Dendritic cell treated with granulocyte-macrophage colony-stimulating factor and Interleukin-4, amounts not matched to agents 40 ng/mL and 50 ng/mL, for 4 days (primary cell): ENCODE data around the gene DTWD2.
"Not testable (repeated sequence)": the region's sequence is repeated elsewhere in the genome, so short reads cannot be mapped to it uniquely, and the experiment has no call there.

Source experiments
- H3K27ac Mint-ChIP-seq: one replicate; pipeline ENCODE4 v1.8.0; 2022; ENCODE audit warnings: mild to moderate bottlenecking, mixed read lengths
- H3K27me3 Mint-ChIP-seq: one replicate; pipeline ENCODE4 v1.8.0; 2022; ENCODE audit warnings: mild to moderate bottlenecking, mixed read lengths
- H3K36me3 Mint-ChIP-seq: one replicate; pipeline ENCODE4 v1.8.0; 2022; ENCODE audit warnings: low read depth, mixed read lengths
- H3K4me1 Mint-ChIP-seq: one replicate; pipeline ENCODE4 v1.8.0; 2022; ENCODE audit warnings: low read depth, mixed read lengths
- H3K4me3 Mint-ChIP-seq: one replicate; pipeline ENCODE4 v1.8.0; 2022; ENCODE audit warnings: mild to moderate bottlenecking, moderate library complexity, mixed read lengths
- H3K9me3 Mint-ChIP-seq: one replicate; pipeline ENCODE4 v1.8.0; 2022; ENCODE audit warnings: mixed read lengths
- intact Hi-C: fragments of 100-400 bp; cut with micrococcal nuclease; formaldehyde crosslinking; loops from one replicate; pipeline ENCODE4 v1.15.0; 2022

DTWD2 gene

GRCh38 chr5:119019501-119019900 lies 31.2 kb upstream of the DTWD2 start:
- intact Hi-C loops: no loop called here
- Mint-ChIP-seq H3K4me1 (peaks cover 49% of the 10 kb centered on the region), H3K36me3 (no peaks in the 10 kb centered on the region), H3K27ac (peak overlapping the region; percentile 67), H3K27me3 (no peaks in the 10 kb centered on the region), H3K4me3 (peak overlapping the region; percentile 11), H3K9me3 (no peaks in the 10 kb centered on the region)

GRCh38 chr5:119017994-119018393 lies 29.6 kb upstream of the DTWD2 start:
- intact Hi-C loops: no loop called here
- H3K27ac Mint-ChIP-seq: no peak overlapping the region
- H3K36me3 Mint-ChIP-seq: no peaks in the 10 kb centered on the region
- H3K4me3 Mint-ChIP-seq: no peak overlapping the region
- H3K9me3 Mint-ChIP-seq: no peaks in the 10 kb centered on the region
- H3K27me3 Mint-ChIP-seq: no peaks in the 10 kb centered on the region
- peaks cover 43% of the 10 kb centered on the region for H3K4me1 Mint-ChIP-seq

GRCh38 chr5:119016125-119016774 lies 27.9 kb upstream of the DTWD2 start:
- H3K27ac Mint-ChIP-seq: peak overlapping the region; percentile 6
- no peaks in the 10 kb centered on the region for H3K27me3 Mint-ChIP-seq
- H3K36me3 Mint-ChIP-seq: no peaks in the 10 kb centered on the region
- no peak overlapping the region for H3K4me3 Mint-ChIP-seq
- intact Hi-C loops: no loop called here
- peaks cover 27% of the 10 kb centered on the region for H3K4me1 Mint-ChIP-seq
- H3K9me3 Mint-ChIP-seq: no peaks in the 10 kb centered on the region

GRCh38 chr5:119011186-119011585 lies 22.8 kb upstream of the DTWD2 start:
- Mint-ChIP-seq H3K27me3 (no peaks in the 10 kb centered on the region), H3K9me3 (no peaks in the 10 kb centered on the region), H3K36me3 (no peaks in the 10 kb centered on the region), H3K27ac (no peak overlapping the region), H3K4me1 (no peaks in the 10 kb centered on the region), H3K4me3 (no peak overlapping the region)
- intact Hi-C loops: no loop called here

GRCh38 chr5:119010206-119010605 lies 21.9 kb upstream of the DTWD2 start:
- H3K4me1 Mint-ChIP-seq: no peaks in the 10 kb centered on the region

GRCh38 chr5:119009131-119009530 lies 20.8 kb upstream of the DTWD2 start:
- Mint-ChIP-seq H3K4me3 (no peak overlapping the region), H3K4me1 (no peaks in the 10 kb centered on the region), H3K36me3 (no peaks in the 10 kb centered on the region), H3K27ac (no peak overlapping the region), H3K27me3 (no peaks in the 10 kb centered on the region), H3K9me3 (no peaks in the 10 kb centered on the region)
- intact Hi-C loops: no loop called here

More at GRCh38 chr5:119010206-119010605, 21.9 kb upstream of the DTWD2 start:
- Mint-ChIP-seq H3K27me3 (no peaks in the 10 kb centered on the region), H3K9me3 (no peaks in the 10 kb centered on the region), H3K4me3 (no peak overlapping the region), H3K27ac (no peak overlapping the region), H3K36me3 (no peaks in the 10 kb centered on the region)
- intact Hi-C loops: no loop called here

- no peaks in the 10 kb centered on the region for H3K36me3 Mint-ChIP-seq
- no peaks in the 10 kb centered on the region for H3K27me3 Mint-ChIP-seq
- intact Hi-C loops: no loop called here
- H3K4me3 Mint-ChIP-seq: no peak overlapping the region
- no peaks in the 10 kb centered on the region for H3K4me1 Mint-ChIP-seq
- no peak overlapping the region for H3K27ac Mint-ChIP-seq
- H3K9me3 Mint-ChIP-seq: peaks cover 37% of the 10 kb centered on the region
Observed at GRCh38 chr5:118999696-119000095, 11.3 kb upstream of the DTWD2 start.

GRCh38 chr5:118998861-118999260 lies 10.5 kb upstream of the DTWD2 start:
- H3K27me3 Mint-ChIP-seq, intact Hi-C loops, H3K4me3 Mint-ChIP-seq, H3K27ac Mint-ChIP-seq, H3K4me1 Mint-ChIP-seq, H3K36me3 Mint-ChIP-seq: not testable (repeated sequence)
- H3K9me3 Mint-ChIP-seq: peaks cover 37% of the 10 kb centered on the region

- Mint-ChIP-seq H3K4me1 (no peaks in the 10 kb centered on the region), H3K36me3 (no peaks in the 10 kb centered on the region), H3K27me3 (no peaks in the 10 kb centered on the region), H3K9me3 (peaks cover 37% of the 10 kb centered on the region), H3K27ac (no peak overlapping the region), H3K4me3 (no peak overlapping the region)
- intact Hi-C loops: no loop called here
Observed at GRCh38 chr5:118996098-118996497, 7.8 kb upstream of the DTWD2 start.

- H3K36me3 Mint-ChIP-seq: no peaks in the 10 kb centered on the region
- no peak overlapping the region for H3K4me3 Mint-ChIP-seq
- peaks cover 2% of the 10 kb centered on the region for H3K27me3 Mint-ChIP-seq
- intact Hi-C loops: no loop called here
- peaks cover 28% of the 10 kb centered on the region for H3K9me3 Mint-ChIP-seq
- no peaks in the 10 kb centered on the region for H3K4me1 Mint-ChIP-seq
- H3K27ac Mint-ChIP-seq: no peak overlapping the region
Observed at GRCh38 chr5:118994595-118994994, 6.2 kb upstream of the DTWD2 start.

- H3K4me1 Mint-ChIP-seq, H3K4me3 Mint-ChIP-seq, H3K27ac Mint-ChIP-seq, H3K36me3 Mint-ChIP-seq, H3K27me3 Mint-ChIP-seq, intact Hi-C loops: not testable (repeated sequence)
- peaks cover 16% of the 10 kb centered on the region for H3K9me3 Mint-ChIP-seq
Observed at GRCh38 chr5:118993118-118993517, 4.8 kb upstream of the DTWD2 start.

- H3K27me3 Mint-ChIP-seq, intact Hi-C loops, H3K27ac Mint-ChIP-seq, H3K4me3 Mint-ChIP-seq, H3K36me3 Mint-ChIP-seq: not testable (repeated sequence)
- H3K9me3 Mint-ChIP-seq: peaks cover 16% of the 10 kb centered on the region
- H3K4me1 Mint-ChIP-seq: peaks cover 12% of the 10 kb centered on the region
Observed at GRCh38 chr5:118992055-118992454, 3.7 kb upstream of the DTWD2 start.

- Mint-ChIP-seq H3K27me3 (peaks cover 2% of the 10 kb centered on the region), H3K9me3 (peaks cover 7% of the 10 kb centered on the region), H3K27ac (no peak overlapping the region), H3K4me1 (peaks cover 13% of the 10 kb centered on the region), H3K36me3 (no peaks in the 10 kb centered on the region), H3K4me3 (no peak overlapping the region)
- intact Hi-C loops: no loop called here
Observed at GRCh38 chr5:118990582-118990981, 2.2 kb upstream of the DTWD2 start.

- H3K27ac Mint-ChIP-seq: no peak overlapping the region
- no peaks in the 10 kb centered on the region for H3K36me3 Mint-ChIP-seq
Observed at GRCh38 chr5:118989816-118990215, 1.5 kb upstream of the DTWD2 start.

GRCh38 chr5:118988866-118989180 lies 476 bp upstream of the DTWD2 start:
- Mint-ChIP-seq H3K27ac (peak overlapping the region; percentile 88), H3K27me3 (peaks cover 2% of the 10 kb centered on the region), H3K9me3 (no peaks in the 10 kb centered on the region), H3K4me3 (peak overlapping the region; percentile 80), H3K36me3 (no peaks in the 10 kb centered on the region), H3K4me1 (peaks cover 13% of the 10 kb centered on the region)
- intact Hi-C loops: loop anchor here (1.0 to 10.0 kb wide), 5 partner anchors 83 to 463 kb away; partner anchors contain the start of genes DMXL1 and HSD17B4

More at GRCh38 chr5:118989816-118990215, 1.5 kb upstream of the DTWD2 start:
- peaks cover 2% of the 10 kb centered on the region for H3K27me3 Mint-ChIP-seq
- intact Hi-C loops: loop anchor here (5.0 to 10.0 kb wide), 4 partner anchors 82 to 462 kb away; partner anchors contain the start of genes DMXL1 and HSD17B4
- H3K9me3 Mint-ChIP-seq: no peaks in the 10 kb centered on the region
- no peak overlapping the region for H3K4me3 Mint-ChIP-seq
- H3K4me1 Mint-ChIP-seq: peaks cover 13% of the 10 kb centered on the region
